Body of pancreas (tissue), 4 donors: Measurements from ENCODE around the gene PACRG.

Experiments
- CTCF ChIP-seq, 7 experiments: fragments of 450-650 bp in 4 of 7; fragments of 200-600 bp in 3 of 7; sonication (generic) in 3 of 7; IDR thresholded peaks; one replicate each; pipeline ENCODE4 v1.5.1; 2016 to 2019; ENCODE audit warnings: antibody characterized with exemption in 7 of 7
- POLR2A ChIP-seq, 3 donors: fragments of 450-650 bp; IDR thresholded peaks; one replicate each; pipeline ENCODE4 v1.6.1; 2016; ENCODE audit warnings: antibody characterized with exemption in 3 of 3, mild to moderate bottlenecking in 2 of 3

- TF ChIP-seq CTCF (IDR thresholded peaks at IDR 0.05) (no peak), POLR2A (IDR thresholded peaks at IDR 0.05) (no peak)
Observed at GRCh38 chr6:163200289-163200688, 472.5 kb downstream of the PACRG start.
